Osteoblast (primary cell): Measurements from ENCODE around the gene IGFL1. TPM values are rescaled to one million over a fixed set of nuclear protein-coding genes. Genes with fewer than 3 reads are reported as not detected.
"Not testable (repeated sequence)": the region's sequence is repeated elsewhere in the genome, so short reads cannot be mapped to it uniquely, and the experiment has no call there.

Experiments
- DNase-seq: peaks from one replicate; pipeline ENCODE4 v3.0.0; 2011; ENCODE audit warnings: low spot score, mixed read lengths; ENCODE audit not compliant: insufficient read length; ENCODE audit errors: missing footprints
- H2AFZ ChIP-seq: 2 replicates; pipeline ENCODE4 v1.6.0; 2011; ENCODE audit warnings: mild to moderate bottlenecking, low read length
- H3K27ac ChIP-seq: 2 replicates; pipeline ENCODE4 v1.5.1; 2011; ENCODE audit warnings: mild to moderate bottlenecking, low read depth, low read length, moderate library complexity
- H3K27me3 ChIP-seq: 2 replicates; pipeline ENCODE4 v1.6.0; 2012; ENCODE audit warnings: mild to moderate bottlenecking, control low read depth, inconsistent platforms, low read length, moderate library complexity; ENCODE audit not compliant: insufficient read depth
- H3K36me3 ChIP-seq: 2 replicates; pipeline ENCODE4 v1.5.1; 2011; ENCODE audit warnings: mild to moderate bottlenecking, low read length, control low read depth, moderate library complexity; ENCODE audit not compliant: insufficient read depth
- H3K4me1 ChIP-seq: 2 replicates; pipeline ENCODE4 v1.5.1; 2011; ENCODE audit warnings: mild to moderate bottlenecking, low read length, control low read depth, moderate library complexity; ENCODE audit not compliant: insufficient read depth
- H3K4me2 ChIP-seq: 2 replicates; pipeline ENCODE4 v1.6.0; 2011; ENCODE audit warnings: mild to moderate bottlenecking, low read length; ENCODE audit not compliant: insufficient read depth
- H3K4me3 ChIP-seq: fragments of 200-600 bp; sonication (generic); 3 replicates; pipeline ENCODE4 v1.5.1; 2012; ENCODE audit warnings: mild to moderate bottlenecking, low read length, inconsistent platforms; ENCODE audit not compliant: insufficient read depth
- H3K79me2 ChIP-seq: 2 replicates; pipeline ENCODE4 v1.6.0; 2012; ENCODE audit warnings: mild to moderate bottlenecking, low read length, control low read depth, inconsistent platforms; ENCODE audit not compliant: insufficient read depth
- H3K9me3 ChIP-seq: 2 replicates; pipeline ENCODE4 v1.5.1; 2011; ENCODE audit warnings: low read depth, low read length, control low read depth
- H4K20me1 ChIP-seq: 2 replicates; pipeline ENCODE4 v1.6.0; 2012; ENCODE audit warnings: mild to moderate bottlenecking, low read length, control low read depth; ENCODE audit not compliant: insufficient read depth
- CTCF ChIP-seq: IDR thresholded peaks from 2 replicates; pipeline ENCODE4 v1.5.1; 2011; ENCODE audit warnings: mild to moderate bottlenecking, low read depth, low read length, moderate library complexity; ENCODE audit errors: extremely low read depth
- total RNA-seq: library from RNA; depleted of rRNA; stranded (reverse); fragments of >200 nt; gene quantifications from 2 replicates; pipeline ENCODE4 v1.2.3, GENCODE V29; 2012

The IGFL1 gene
- total RNA-seq, 1 donor = not detected

DNA sequence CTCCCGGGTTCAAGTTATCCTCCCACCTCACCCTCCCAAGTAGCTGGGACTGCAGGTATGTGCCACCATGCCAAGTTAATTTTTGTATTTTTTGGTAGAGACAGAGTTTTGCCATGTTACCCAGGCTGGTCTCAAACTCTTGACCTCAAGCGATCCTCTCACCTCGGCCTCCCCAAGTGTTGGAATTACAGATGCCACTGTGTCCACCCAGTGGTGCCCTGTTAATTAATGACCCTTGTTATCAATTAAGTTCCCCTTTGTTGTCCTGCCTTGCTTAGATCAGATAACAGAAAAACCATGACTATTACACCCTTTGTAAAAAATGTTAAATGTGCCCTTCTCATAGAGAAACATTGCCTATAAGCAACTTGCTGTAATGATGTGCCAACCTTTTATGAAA lies 34.4 kb upstream of the IGFL1 start:
- Histone ChIP-seq H3K9me3 (no peaks in the 10 kb centered on the region), H3K4me3 (no peak overlapping the region), H3K4me2 (no peak overlapping the region), H3K36me3 (no peaks in the 10 kb centered on the region), H3K79me2 (no peaks in the 10 kb centered on the region), H2AFZ (no peak overlapping the region), H4K20me1 (no peaks in the 10 kb centered on the region), H3K4me1 (peaks cover 13% of the 10 kb centered on the region), H3K27me3 (peaks cover 65% of the 10 kb centered on the region), H3K27ac (no peak overlapping the region)
- DNase-seq = no peak
- no peak for TF ChIP-seq CTCF

DNA sequence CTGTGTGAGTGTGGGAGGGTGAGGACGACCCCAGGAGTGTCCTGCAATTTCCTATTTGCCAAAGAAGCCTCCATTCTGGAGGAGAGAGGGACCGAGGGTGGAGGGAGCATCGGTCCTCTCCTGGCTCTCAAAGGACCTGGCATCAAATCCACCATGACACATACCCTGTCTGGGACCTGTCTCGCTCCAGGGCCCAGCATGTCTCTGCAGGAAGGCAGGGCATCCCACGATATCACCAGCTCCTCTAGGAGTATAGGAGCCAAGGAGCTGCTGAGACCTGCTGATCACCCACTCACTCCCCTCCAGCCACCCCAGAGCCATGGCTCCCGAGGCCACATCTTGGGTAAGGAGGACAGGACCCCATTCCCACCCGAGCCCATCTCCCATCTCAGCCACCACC lies 33.6 kb upstream of the IGFL1 start:
- H3K4me1 ChIP-seq = peaks cover 13% of the 10 kb centered on the region
- H3K27me3 ChIP-seq = peaks cover 60% of the 10 kb centered on the region
- H4K20me1 ChIP-seq, H3K27ac ChIP-seq, H2AFZ ChIP-seq, H3K79me2 ChIP-seq, H3K36me3 ChIP-seq, H3K4me3 ChIP-seq, H3K4me2 ChIP-seq, DNase-seq, H3K9me3 ChIP-seq: not testable (repeated sequence)

GRCh38 chr19:46196410-46197124 lies 33.0 kb upstream of the IGFL1 start:
- H3K36me3 ChIP-seq = no peaks in the 10 kb centered on the region
- H3K4me3 ChIP-seq = no peak overlapping the region
- TF ChIP-seq CTCF = no peak
- DNase-seq = no peak
- H4K20me1 ChIP-seq = no peaks in the 10 kb centered on the region
- H3K9me3 ChIP-seq = no peaks in the 10 kb centered on the region
- no peaks in the 10 kb centered on the region for H3K79me2 ChIP-seq
- peaks cover 60% of the 10 kb centered on the region for H3K27me3 ChIP-seq
- H3K4me1 ChIP-seq = peaks cover 13% of the 10 kb centered on the region
- H3K4me2 ChIP-seq = no peak overlapping the region
- no peak overlapping the region for H3K27ac ChIP-seq
- H2AFZ ChIP-seq = no peak overlapping the region

DNA sequence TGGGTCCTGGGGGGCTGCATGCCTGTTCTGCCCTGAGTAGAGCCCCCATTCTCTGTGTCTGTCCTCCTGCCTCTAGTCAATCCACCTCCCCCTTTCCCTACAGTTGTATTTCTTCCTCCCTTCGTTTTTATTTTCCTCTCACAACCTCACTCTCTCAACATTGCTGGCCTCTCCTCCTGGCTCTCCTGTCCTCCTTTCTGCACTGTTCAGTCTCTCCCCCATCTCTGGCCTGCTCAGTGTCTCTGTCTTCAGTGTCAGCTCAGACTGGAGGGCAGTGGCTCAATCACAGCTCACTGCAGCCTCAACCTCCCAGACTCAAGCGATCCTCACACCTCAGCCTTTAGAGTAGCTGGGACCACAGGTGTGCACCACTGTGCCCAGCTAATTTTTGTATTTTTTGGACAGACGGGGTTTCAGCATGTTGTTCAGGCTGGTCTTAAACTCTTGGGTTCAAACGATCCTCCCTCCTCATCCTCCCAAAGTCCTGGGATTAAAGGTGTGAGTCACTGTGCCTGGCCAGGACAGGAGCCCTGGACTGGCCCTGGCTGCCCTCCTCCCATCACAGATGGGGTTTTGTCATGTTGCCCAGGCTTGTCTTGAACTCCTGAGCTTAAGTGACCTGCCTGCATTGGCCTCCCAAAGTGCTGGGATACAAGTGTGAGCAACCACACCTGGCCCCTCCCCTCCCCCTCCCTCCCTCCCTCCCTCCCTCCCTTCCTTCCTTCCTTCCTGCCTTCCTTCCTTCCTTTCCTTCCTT lies 32.0 kb upstream of the IGFL1 start:
- Histone ChIP-seq H2AFZ (no peak overlapping the region), H3K9me3 (no peaks in the 10 kb centered on the region), H3K36me3 (no peaks in the 10 kb centered on the region), H3K4me2 (no peak overlapping the region), H3K27me3 (peaks cover 57% of the 10 kb centered on the region), H3K4me1 (peaks cover 13% of the 10 kb centered on the region), H3K27ac (no peak overlapping the region), H3K4me3 (no peak overlapping the region), H4K20me1 (no peaks in the 10 kb centered on the region), H3K79me2 (no peaks in the 10 kb centered on the region)
- no peak for DNase-seq
- no peak for TF ChIP-seq CTCF
